RWPE2 (cell line): ENCODE results near the gene EFCAB12.

Source experiments
- ATAC-seq: fragments of 200-7000 bp; cut with Tn5 transposase; 3 replicates; pipeline ENCODE4 v1.9.1; 2021; ENCODE audit warnings: low read depth
- DNase-seq: peaks from one replicate; pipeline ENCODE4 v3.0.0-alpha.2; 2020; ENCODE audit warnings: low spot score
- H3K27ac ChIP-seq: fragments of 450-650 bp; 2 replicates; pipeline ENCODE4 v1.5.1; 2017; ENCODE audit warnings: mild to moderate bottlenecking; ENCODE audit not compliant: poor library complexity, severe bottlenecking
- H3K27me3 ChIP-seq: fragments of 250-450 bp; sonication (Bioruptor Pico); 2 replicates; pipeline ENCODE4 v1.5.1; 2021; ENCODE audit warnings: mild to moderate bottlenecking, moderate library complexity; ENCODE audit not compliant: insufficient read depth, poor library complexity, severe bottlenecking
- H3K36me3 ChIP-seq: fragments of 250-450 bp; sonication (Bioruptor Pico); 2 replicates; pipeline ENCODE4 v1.5.1; 2020; ENCODE audit warnings: low read depth, mild to moderate bottlenecking, moderate library complexity
- H3K4me1 ChIP-seq: fragments of 250-450 bp; sonication (Bioruptor Pico); 2 replicates; pipeline ENCODE4 v1.5.1; 2021; ENCODE audit warnings: mild to moderate bottlenecking, moderate library complexity; ENCODE audit not compliant: insufficient read depth, poor library complexity, severe bottlenecking
- H3K4me3 ChIP-seq: fragments of 250-450 bp; sonication (Bioruptor Pico); 2 replicates; pipeline ENCODE4 v1.5.1; 2021; ENCODE audit warnings: mild to moderate bottlenecking, moderate library complexity; ENCODE audit not compliant: severe bottlenecking
- H3K9me3 ChIP-seq: fragments of 250-450 bp; sonication (Bioruptor Pico); 2 replicates; pipeline ENCODE4 v1.5.1; 2021; ENCODE audit warnings: mild to moderate bottlenecking, moderate library complexity; ENCODE audit not compliant: severe bottlenecking
- CTCF ChIP-seq: fragments of 450-650 bp; IDR thresholded peaks from one replicate; pipeline ENCODE4 v1.5.1; 2017; ENCODE audit warnings: mild to moderate bottlenecking, moderate library complexity; ENCODE audit not compliant: poor library complexity, severe bottlenecking

EFCAB12 gene

GRCh38 chr3:129425213-129425612 is 3.2 kb downstream of the EFCAB12 start:
- ATAC-seq (no peak), DNase-seq (no peak)
- Histone ChIP-seq H3K9me3 (no peaks in the 10 kb centered on the region), H3K36me3 (no peaks in the 10 kb centered on the region), H3K27me3 (no peaks in the 10 kb centered on the region), H3K4me3 (no peak overlapping the region), H3K27ac (no peak overlapping the region), H3K4me1 (no peaks in the 10 kb centered on the region)
- no peak for TF ChIP-seq CTCF

GRCh38 chr3:129424185-129424841 is 4.1 kb downstream of the EFCAB12 start:
- H3K4me3 ChIP-seq: no peak overlapping the region
- H3K36me3 ChIP-seq: no peaks in the 10 kb centered on the region
- H3K9me3 ChIP-seq: no peaks in the 10 kb centered on the region
- H3K4me1 ChIP-seq: no peaks in the 10 kb centered on the region
- no peak for DNase-seq
- peak overlapping the region; percentile 12 for H3K27ac ChIP-seq
- ATAC-seq: peak; percentile 5; the same call in 1 of the 3 replicates
- no peak for TF ChIP-seq CTCF
- no peaks in the 10 kb centered on the region for H3K27me3 ChIP-seq

GRCh38 chr3:129422897-129423296 is 5.5 kb downstream of the EFCAB12 start:
- no peaks in the 10 kb centered on the region for H3K9me3 ChIP-seq
- H3K27ac ChIP-seq: no peak overlapping the region
- H3K27me3 ChIP-seq: no peaks in the 10 kb centered on the region
- no peaks in the 10 kb centered on the region for H3K4me1 ChIP-seq
- ATAC-seq: no peak
- no peak for DNase-seq
- H3K36me3 ChIP-seq: no peaks in the 10 kb centered on the region
- H3K4me3 ChIP-seq: no peak overlapping the region
- no peak for TF ChIP-seq CTCF

- Histone ChIP-seq H3K4me3 (no peak overlapping the region), H3K27ac (no peak overlapping the region), H3K27me3 (no peaks in the 10 kb centered on the region), H3K9me3 (no peaks in the 10 kb centered on the region), H3K4me1 (no peaks in the 10 kb centered on the region), H3K36me3 (no peaks in the 10 kb centered on the region)
- DNase-seq (no peak), ATAC-seq (no peak)
- TF ChIP-seq CTCF: no peak
These were observed 6.3 kb downstream of the EFCAB12 start for GRCh38 chr3:129421988-129422745.
